Measurements from ENCODE around the gene DLGAP4.

DNA sequence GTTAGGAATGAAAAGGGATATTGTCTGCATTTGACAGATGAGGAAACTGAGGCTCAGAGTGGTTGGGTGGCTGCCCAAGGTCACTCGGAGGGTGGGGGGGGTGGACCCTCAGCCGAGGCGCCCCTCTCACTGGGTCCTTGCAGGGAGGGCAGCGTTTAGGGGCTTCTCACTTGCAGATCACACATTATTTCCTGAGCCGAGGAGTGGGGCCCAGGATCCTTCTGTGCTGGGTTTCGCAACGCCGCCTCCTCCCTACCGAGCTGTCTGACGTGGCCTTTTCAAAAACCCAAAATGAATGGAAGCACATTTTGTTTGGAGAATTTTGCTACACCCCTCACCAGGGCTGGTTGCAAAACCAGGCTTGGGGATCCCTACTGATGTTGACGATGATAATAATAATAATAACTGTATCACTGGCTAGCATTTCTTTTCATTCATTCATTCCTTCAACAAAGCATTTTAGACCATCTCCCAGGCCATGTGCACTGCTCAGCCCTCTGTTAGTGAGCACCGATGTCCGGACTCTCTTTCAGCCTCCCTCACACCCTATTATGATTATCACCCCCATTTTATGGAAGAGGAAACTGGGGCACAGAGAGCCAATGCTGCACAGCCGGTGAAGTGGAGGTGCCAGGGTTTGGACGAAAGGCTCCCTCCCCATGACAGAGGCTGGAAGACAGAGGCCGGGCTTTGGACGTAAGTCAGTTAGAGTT, 5.2 kb downstream of the DLGAP4 start:
- TF ChIP-seq ZFP36 (IDR thresholded peaks at IDR 0.05; ENCODE audit: borderline replicate concordance, partially characterized antibody): no peak
- no peak for TF ChIP-seq MYC (IDR thresholded peaks at IDR 0.05; ENCODE audit: borderline replicate concordance, low read length)
- TF ChIP-seq TP53 (CRISPR knock-in tag; IDR thresholded peaks at IDR 0.05): no peak
